ENCODE measurements around the gene ITPR1.

DNA sequence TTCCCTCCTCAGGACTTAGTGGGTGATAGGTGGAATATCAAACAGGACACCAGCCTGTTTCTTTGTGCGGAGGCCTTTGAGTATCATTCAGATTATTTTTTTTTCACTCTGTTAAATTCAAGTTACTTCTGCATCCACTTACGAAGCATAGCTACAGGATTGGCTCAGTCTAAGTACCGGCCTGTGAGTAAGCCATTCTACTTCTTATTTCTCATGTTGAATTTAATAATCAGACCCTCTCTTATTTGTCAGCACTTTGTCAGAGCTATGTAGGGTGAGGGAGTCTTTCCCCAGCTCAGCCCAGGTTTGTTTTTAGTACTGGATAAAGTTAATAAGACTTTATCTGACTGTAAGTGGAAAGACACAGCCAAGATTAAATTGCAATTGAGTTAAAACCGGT is 54.7 kb downstream of the ITPR1 start:
- TF ChIP-seq, protein P1, sequence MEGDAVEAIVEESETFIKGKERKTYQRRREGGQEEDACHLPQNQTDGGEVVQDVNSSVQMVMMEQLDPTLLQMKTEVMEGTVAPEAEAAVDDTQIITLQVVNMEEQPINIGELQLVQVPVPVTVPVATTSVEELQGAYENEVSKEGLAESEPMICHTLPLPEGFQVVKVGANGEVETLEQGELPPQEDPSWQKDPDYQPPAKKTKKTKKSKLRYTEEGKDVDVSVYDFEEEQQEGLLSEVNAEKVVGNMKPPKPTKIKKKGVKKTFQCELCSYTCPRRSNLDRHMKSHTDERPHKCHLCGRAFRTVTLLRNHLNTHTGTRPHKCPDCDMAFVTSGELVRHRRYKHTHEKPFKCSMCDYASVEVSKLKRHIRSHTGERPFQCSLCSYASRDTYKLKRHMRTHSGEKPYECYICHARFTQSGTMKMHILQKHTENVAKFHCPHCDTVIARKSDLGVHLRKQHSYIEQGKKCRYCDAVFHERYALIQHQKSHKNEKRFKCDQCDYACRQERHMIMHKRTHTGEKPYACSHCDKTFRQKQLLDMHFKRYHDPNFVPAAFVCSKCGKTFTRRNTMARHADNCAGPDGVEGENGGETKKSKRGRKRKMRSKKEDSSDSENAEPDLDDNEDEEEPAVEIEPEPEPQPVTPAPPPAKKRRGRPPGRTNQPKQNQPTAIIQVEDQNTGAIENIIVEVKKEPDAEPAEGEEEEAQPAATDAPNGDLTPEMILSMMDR (IDR thresholded peaks at IDR 0.05) = no peak
- TF ChIP-seq POLR2AphosphoS5 (IDR thresholded peaks at IDR 0.05) = no peak

Data from gastroesophageal sphincter (tissue), 3 donors.